ENCODE data around the gene NMNAT3. TPM values are rescaled to one million over a fixed set of nuclear protein-coding genes. Genes with fewer than 3 reads are reported as not detected.
"Not testable (repeated sequence)": the region's sequence is repeated elsewhere in the genome, so short reads cannot be mapped to it uniquely, and the experiment has no call there.

The NMNAT3 gene
- total RNA-seq, 1 donor from 2014 or later: 2.0 TPM

GRCh38 chr3:139608108-139608380 lies 69.7 kb downstream of the NMNAT3 start:
- DNase-seq (ENCODE audit: low spot score): no peak
- H3K9me3 Mint-ChIP-seq (ENCODE audit: low read depth): peaks cover under 1% of the 10 kb centered on the region
- H3K27ac Mint-ChIP-seq (ENCODE audit: unreplicated experiment): no peak overlapping the region
- no peak overlapping the region for H3K4me3 Mint-ChIP-seq (ENCODE audit: unreplicated experiment)
- H3K4me1 Mint-ChIP-seq (ENCODE audit: low read depth): no peaks in the 10 kb centered on the region
- TF ChIP-seq, protein P1, sequence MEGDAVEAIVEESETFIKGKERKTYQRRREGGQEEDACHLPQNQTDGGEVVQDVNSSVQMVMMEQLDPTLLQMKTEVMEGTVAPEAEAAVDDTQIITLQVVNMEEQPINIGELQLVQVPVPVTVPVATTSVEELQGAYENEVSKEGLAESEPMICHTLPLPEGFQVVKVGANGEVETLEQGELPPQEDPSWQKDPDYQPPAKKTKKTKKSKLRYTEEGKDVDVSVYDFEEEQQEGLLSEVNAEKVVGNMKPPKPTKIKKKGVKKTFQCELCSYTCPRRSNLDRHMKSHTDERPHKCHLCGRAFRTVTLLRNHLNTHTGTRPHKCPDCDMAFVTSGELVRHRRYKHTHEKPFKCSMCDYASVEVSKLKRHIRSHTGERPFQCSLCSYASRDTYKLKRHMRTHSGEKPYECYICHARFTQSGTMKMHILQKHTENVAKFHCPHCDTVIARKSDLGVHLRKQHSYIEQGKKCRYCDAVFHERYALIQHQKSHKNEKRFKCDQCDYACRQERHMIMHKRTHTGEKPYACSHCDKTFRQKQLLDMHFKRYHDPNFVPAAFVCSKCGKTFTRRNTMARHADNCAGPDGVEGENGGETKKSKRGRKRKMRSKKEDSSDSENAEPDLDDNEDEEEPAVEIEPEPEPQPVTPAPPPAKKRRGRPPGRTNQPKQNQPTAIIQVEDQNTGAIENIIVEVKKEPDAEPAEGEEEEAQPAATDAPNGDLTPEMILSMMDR (IDR thresholded peaks at IDR 0.05): no peak
- H3K27me3 Mint-ChIP-seq (ENCODE audit: low read depth): peaks cover 2% of the 10 kb centered on the region
- H3K36me3 Mint-ChIP-seq (ENCODE audit: low read depth): no peaks in the 10 kb centered on the region

- H3K9me3 Mint-ChIP-seq (ENCODE audit: low read depth): no peaks in the 10 kb centered on the region
- peaks cover 2% of the 10 kb centered on the region for H3K27me3 Mint-ChIP-seq (ENCODE audit: low read depth)
- no peaks in the 10 kb centered on the region for H3K36me3 Mint-ChIP-seq (ENCODE audit: low read depth)
- no peak overlapping the region for H3K27ac Mint-ChIP-seq (ENCODE audit: unreplicated experiment)
- TF ChIP-seq, protein P1 (IDR thresholded peaks at IDR 0.05): no peak
- no peaks in the 10 kb centered on the region for H3K4me1 Mint-ChIP-seq (ENCODE audit: low read depth)
- no peak overlapping the region for H3K4me3 Mint-ChIP-seq (ENCODE audit: unreplicated experiment)
- DNase-seq (ENCODE audit: low spot score): no peak
These were observed 70.3 kb downstream of the NMNAT3 start for GRCh38 chr3:139607257-139608107.

DNA sequence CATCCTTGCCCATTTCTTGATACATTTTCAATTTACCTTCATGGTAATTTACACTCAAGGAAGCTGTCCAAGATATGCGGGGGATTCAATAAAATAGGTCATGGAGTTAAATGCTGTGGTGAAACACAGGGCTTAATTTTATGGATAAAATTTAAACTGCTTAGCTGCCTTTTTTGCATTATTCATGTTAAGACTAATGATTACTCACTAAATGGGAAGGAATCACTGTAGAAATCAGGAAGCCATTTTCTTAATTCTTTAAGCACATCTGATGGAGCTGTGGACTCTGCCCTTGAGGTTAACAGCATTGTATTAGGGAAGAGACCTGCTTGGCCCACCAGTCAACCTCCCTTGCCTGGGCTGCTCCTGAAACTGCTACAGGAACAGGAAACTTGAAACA lies 75.8 kb downstream of the NMNAT3 start:
- Mint-ChIP-seq H3K4me1 (ENCODE audit: low read depth) (no peaks in the 10 kb centered on the region), H3K27ac (ENCODE audit: unreplicated experiment) (no peak overlapping the region), H3K27me3 (ENCODE audit: low read depth) (no peaks in the 10 kb centered on the region), H3K4me3 (ENCODE audit: unreplicated experiment) (no peak overlapping the region), H3K9me3 (ENCODE audit: low read depth) (no peaks in the 10 kb centered on the region), H3K36me3 (ENCODE audit: low read depth) (no peaks in the 10 kb centered on the region)
- no peak for DNase-seq (ENCODE audit: low spot score)
- TF ChIP-seq, protein P1 (IDR thresholded peaks at IDR 0.05): no peak

DNA sequence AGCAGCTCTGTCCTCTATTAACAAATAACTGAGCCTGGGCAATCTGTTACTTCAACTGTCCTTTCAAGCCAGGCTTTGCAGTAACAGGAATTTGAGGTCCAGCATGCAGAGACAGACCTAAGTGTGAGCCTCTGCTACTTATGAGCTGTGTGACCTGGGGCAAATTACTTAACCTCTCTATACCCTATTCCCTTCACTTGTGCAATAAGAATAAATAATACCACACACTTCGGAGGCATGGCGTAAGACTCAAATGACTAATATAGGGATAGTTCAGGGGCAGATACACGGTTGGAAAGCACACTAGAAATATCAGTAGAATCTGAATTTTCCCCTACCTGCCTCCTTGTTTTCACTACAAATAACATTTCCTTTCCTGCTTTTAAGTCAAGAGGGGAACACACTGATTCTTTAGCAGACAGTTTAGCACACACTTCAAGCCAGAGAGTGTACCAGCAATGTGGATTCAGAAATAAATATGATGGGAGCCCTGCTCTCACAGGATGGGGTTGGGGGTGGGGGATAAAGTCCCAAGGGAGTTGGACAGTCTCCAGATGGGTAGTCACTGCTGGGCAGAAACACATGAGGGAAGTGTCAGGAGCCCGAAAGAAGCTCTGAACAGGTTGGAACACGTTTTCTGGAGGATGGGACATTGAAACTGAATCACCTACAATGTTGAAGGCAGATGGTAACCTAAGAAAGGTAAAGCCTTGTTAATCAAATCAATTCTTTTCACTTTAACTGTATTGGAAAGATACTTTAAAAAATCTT lies 76.4 kb downstream of the NMNAT3 start:
- no peaks in the 10 kb centered on the region for H3K36me3 Mint-ChIP-seq (ENCODE audit: low read depth)
- no peaks in the 10 kb centered on the region for H3K9me3 Mint-ChIP-seq (ENCODE audit: low read depth)
- no peak overlapping the region for H3K27ac Mint-ChIP-seq (ENCODE audit: unreplicated experiment)
- no peaks in the 10 kb centered on the region for H3K27me3 Mint-ChIP-seq (ENCODE audit: low read depth)
- no peak overlapping the region for H3K4me3 Mint-ChIP-seq (ENCODE audit: unreplicated experiment)
- TF ChIP-seq, protein P1 (IDR thresholded peaks at IDR 0.05): no peak
- no peaks in the 10 kb centered on the region for H3K4me1 Mint-ChIP-seq (ENCODE audit: low read depth)
- no peak for DNase-seq (ENCODE audit: low spot score)

DNA sequence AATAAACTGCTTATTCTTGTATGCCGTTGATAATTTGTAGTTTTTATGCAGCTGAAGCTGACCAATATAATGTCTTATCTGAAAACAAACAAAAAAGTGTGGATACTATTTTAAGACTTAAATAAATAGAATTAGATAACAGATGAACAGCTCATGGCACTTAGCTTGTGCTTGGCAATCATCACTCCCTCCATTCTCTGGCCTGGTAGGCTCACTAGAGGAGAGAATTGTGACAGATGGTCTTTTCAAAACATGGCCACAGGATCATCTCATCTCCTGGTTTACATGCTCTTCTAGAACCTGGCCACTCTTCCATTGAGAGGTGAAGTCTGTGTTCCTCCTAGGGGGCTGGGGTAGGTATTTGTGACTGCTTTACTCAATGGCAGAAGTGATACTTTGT lies 79.8 kb downstream of the NMNAT3 start:
- DNase-seq (ENCODE audit: low spot score): no peak
- TF ChIP-seq, protein P1 (IDR thresholded peaks at IDR 0.05): no peak
- peaks cover 5% of the 10 kb centered on the region for H3K9me3 Mint-ChIP-seq (ENCODE audit: low read depth)
- no peaks in the 10 kb centered on the region for H3K4me1 Mint-ChIP-seq (ENCODE audit: low read depth)
- no peaks in the 10 kb centered on the region for H3K27me3 Mint-ChIP-seq (ENCODE audit: low read depth)
- no peak overlapping the region for H3K4me3 Mint-ChIP-seq (ENCODE audit: unreplicated experiment)
- no peak overlapping the region for H3K27ac Mint-ChIP-seq (ENCODE audit: unreplicated experiment)
- H3K36me3 Mint-ChIP-seq (ENCODE audit: low read depth): no peaks in the 10 kb centered on the region

GRCh38 chr3:139591186-139591585 lies 86.6 kb downstream of the NMNAT3 start:
- not testable (repeated sequence) for H3K36me3 Mint-ChIP-seq (ENCODE audit: low read depth); H3K4me3 Mint-ChIP-seq (ENCODE audit: unreplicated experiment); H3K27me3 Mint-ChIP-seq (ENCODE audit: low read depth); H3K27ac Mint-ChIP-seq (ENCODE audit: unreplicated experiment); H3K4me1 Mint-ChIP-seq (ENCODE audit: low read depth); H3K9me3 Mint-ChIP-seq (ENCODE audit: low read depth); DNase-seq (ENCODE audit: low spot score)

Measured in chondrocyte (in vitro differentiated cells).